Esophagus mucosa (tissue), 1 donor: ENCODE results near the gene PRKRIP1. TPM values are rescaled to one million over a fixed set of nuclear protein-coding genes. Genes with fewer than 3 reads are reported as not detected.
"Not testable (repeated sequence)": the region's sequence is repeated elsewhere in the genome, so short reads cannot be mapped to it uniquely, and the experiment has no call there.

Experiments
- ATAC-seq: fragments of 200-7000 bp; cut with Tn5 transposase; one replicate; pipeline ENCODE4 v1.9.1; 2020
- total RNA-seq: library from RNA; stranded (reverse); gene quantifications from one replicate; pipeline ENCODE4 v1.2.4, GENCODE V29; 2023
- donor health status: DM: yes; HTN: yes; CAD: no.

Gene PRKRIP1
- total RNA-seq, 1 donor from 2014 or later, result 9.6 TPM

DNA sequence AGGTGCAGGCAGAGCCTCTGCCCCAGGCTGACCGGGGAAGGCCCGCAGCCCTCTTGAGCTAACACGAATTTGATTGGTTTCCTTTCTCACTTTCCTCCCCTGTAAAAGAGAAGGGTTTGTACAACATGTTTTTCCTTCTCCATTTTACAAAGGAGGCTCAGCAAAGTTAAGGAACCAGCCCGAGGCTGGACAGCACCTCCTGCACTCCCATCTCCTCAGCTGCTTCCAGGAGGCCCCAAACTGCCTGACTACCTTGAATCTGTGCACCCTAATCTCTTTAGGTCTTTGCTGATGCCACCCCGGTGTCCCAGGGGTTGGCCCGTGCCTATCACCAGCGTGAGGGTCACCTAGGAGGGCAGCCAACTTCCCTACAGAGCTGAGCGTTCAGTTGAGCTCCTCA, 64.3 kb downstream of the PRKRIP1 start:
- ATAC-seq, result no peak

DNA sequence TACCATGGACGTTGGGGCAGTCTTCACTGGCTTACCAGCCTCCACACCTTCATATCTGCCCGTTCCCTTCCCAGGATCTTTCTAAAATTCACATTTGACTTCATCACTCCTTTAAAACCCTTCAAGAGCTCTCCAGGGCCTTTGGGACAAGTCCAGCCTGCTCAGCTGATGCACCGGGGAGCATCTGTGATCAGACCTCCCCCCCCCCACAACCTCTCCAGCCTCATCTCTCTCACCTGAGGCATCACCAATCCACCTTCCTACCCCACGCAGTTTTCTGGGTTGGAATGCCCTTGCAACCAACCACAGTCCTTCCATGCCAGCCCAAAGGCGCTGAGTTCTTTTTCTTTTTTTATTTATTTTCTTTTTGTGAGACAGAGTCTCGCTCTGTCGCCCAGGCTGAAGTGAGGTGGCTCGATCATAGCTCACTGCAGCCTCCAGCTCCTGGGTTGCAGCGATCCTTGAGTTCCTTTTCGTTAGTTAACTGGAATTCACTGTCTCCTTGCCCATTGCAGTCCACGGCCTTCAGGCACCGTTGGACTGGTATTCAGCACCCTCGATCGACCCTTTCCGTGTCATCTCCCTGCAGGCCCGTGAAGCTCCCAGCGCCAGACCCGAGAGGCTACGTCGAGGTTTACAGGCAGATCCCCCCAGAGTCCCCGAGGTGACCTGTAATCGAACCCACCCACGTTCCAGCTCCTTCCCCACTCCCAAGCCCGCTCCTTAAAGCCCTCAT, 67.8 kb downstream of the PRKRIP1 start:
- ATAC-seq, result peak; percentile 1

DNA sequence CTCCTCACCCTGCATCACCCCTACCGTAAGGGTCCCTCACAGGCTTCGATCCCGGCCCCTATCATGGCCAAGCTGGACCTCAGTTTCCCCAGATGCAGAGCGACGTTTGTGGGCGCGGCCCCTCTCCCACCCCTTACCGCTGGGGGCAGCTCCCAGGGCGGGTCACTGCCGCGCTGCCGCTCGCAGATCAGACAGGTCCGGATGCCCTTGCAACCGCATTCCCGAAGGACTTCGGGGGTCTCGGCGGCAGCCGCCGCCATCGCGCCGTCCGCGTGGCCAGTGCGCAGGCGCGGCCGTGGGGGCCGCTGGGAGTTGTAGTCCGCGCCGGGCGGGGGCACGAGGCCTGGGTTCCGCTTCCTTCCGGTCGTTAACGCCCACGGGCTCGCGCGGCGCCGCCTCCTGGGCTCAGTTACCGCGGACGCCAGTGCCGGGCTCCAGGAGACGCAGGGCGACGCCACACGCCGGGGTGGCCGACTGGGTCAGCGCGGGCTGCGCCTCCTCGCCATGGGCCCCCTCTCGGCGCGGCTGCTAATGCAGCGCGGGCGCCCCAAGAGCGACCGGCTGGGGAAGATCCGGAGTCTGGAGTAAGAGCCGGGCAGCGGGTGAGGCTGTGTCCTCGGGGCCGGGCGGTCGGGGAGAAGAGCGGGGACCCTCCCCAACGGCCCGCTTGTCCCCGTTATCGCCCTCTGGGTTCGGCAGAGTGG, 68.6 kb downstream of the PRKRIP1 start, which contains the start of the genes ALKBH4 and LRWD1:
Gene ALKBH4 (minus strand): TSS at position 287 of the 704 bp plus-strand sequence. CDS start 27 bp downstream, at position 260.
Gene LRWD1 (plus strand): TSS at position 408 of the 704 bp plus-strand sequence. CDS start 97 bp downstream, at position 505.
- ATAC-seq, result peak; percentile 94

DNA sequence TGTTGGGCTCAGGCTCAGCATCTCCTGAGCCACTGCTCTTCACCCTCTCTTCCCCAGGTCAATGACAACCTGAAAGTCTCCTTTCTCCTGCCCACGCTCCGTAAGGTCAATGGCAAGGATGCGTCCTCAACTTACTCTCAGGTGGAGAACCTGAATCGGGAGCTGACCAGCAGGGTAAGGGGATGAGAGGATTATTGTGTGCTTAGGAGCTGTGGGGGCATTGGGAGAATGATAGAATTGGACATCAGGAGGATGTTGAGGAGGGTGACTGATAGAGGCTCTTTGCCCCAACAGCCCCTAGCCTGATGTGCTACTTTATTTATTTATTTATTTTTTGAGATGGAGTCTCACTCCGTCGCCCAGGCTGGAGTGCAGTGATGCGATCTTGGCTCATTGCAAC, 69.9 kb downstream of the PRKRIP1 start:
- no peak for ATAC-seq

DNA sequence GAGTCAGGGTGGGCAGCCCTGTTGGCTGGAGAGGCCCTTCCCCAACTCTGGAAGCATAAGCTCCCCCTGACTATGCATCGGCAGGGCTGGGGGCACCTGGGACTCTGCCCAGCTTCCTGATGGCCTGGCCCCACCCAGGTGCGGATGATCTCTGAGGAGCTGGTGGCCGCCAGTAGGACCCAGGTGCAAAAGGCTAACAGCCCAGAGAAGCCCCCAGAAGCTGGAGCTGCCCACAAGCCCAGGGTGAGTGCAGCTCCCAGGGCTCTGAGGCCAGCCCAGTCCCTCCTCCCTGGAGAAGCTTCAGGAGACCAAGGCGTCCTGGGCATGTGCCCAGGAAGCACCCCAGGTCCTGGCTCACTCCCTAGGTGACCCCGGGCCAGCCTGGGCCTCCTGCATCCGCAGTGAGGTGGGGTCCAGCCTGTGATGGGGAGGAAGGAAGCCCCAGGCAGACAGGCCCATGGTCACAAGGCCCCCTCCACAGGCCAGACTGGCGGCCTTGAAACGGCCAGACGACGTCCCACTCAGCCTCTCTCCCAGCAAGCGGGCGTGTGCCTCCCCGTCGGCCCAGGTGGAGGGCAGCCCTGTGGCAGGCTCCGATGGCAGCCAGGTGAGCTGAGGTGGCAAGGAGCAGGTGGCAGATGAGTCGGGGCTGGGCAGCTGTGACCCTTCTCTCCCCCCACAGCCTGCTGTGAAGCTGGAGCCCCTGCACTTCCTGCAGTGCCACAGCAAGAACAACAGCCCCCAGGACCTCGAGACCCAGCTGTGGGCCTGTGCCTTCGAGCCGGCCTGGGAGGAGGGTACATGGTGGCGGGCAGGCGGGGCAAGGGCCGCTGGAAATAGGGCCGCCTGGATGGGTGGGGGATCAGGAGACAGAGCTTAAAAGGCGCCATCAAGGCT, 71.7 kb downstream of the PRKRIP1 start:
- no peak for ATAC-seq

DNA sequence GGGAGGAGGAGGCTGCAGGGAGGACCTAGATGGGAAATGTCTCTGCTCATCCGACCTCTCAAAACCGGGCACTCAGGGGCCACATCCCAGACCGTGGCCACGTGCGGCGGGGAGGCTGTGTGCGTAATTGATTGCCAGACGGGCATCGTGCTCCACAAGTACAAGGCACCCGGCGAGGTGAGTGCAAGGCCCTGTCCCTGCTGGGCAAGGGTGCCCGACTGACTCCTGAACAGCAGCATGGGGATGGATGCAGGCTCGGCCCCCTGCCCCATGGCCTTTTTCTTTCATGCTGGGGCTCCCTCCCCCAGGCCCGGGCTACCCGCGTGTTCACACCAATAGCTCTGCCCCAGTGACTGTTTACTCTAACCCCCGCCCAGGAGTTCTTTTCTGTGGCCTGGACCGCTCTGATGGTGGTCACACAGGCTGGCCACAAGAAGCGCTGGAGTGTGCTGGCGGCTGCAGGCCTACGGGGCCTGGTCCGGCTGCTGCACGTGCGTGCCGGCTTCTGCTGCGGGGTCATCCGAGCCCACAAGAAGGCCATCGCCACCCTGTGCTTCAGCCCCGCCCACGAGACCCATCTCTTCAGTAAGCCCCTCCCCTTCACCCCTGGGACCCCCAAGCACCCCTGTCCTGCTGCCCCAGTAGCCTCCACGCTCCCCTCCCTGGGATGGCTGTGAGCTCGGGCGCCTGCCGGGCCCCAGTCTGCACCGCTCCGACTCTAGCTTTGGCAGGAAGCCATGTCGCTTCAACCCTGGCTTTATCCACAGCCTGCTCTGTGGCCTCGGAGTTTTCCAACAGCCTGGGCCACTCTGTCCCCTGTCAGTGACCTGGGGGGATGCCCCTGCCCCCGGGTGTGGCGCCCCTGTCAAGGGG, 72.6 kb downstream of the PRKRIP1 start:
- ATAC-seq, result no peak

DNA sequence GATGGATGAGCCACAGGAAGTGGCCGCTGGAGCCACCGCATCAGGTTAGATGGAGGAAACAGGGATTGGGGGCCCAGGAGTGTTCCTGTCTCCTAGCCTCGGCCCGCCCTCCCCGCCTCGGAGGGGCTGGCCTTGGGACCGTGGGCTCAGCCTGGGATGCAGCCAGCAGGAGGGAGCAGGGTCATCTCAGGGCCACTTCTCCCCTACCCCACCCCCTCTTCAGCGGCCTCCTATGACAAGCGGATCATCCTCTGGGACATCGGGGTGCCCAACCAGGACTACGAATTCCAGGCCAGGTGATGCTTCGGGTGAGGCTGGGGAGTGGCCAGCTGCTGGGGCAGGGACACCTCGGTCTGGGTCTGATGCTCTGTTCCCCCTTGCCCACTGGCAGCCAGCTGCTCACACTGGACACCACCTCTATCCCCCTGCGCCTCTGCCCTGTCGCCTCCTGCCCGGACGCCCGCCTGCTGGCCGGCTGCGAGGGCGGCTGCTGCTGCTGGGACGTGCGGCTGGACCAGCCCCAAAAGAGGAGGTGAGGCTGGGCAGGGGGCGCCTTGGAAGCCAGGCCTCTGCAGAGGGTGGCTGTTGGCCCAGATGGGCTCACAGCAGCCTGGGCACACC, 73.3 kb downstream of the PRKRIP1 start:
- no peak for ATAC-seq

DNA sequence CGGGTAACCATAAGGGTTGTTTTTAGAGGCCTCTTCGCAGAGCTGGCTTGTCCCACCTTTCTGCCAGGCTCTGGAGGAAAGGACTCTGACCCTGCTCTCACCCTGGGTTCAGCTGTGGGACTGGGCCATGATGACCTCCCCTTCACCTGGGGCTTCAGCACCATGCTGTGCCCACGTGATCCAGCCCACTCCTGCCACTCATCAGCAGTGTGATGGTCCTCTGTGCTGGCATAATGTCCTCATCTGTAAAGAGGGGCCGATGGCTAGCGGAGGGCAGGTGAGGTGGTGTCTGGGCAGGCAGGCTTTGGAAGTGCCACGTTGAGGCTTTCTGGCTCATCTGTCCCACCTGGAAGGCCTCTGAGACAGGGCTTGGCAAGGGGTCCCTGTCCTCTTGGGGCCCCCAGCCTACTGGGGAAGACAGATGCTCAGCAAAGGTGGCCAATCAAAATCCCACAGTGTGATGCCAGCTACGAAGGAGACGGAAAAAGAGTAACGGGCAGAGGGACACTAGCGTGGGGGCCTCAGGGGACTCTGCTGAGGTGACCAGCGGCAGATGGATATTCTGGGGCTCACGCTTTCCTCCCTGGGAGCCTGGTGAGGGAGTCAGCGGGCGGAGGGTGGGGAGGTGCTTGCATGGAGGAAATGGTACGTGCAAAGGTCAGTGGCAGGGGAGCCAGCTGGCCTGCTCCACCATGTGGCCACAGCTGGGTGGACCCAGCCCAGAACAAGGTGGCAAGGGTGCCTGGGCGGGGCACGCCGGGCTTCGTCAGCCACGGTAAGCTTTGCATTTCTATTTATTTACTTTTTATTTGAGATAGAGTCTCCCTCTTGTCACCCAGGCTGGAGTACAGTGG, 74.0 kb downstream of the PRKRIP1 start:
- ATAC-seq, result no peak

DNA sequence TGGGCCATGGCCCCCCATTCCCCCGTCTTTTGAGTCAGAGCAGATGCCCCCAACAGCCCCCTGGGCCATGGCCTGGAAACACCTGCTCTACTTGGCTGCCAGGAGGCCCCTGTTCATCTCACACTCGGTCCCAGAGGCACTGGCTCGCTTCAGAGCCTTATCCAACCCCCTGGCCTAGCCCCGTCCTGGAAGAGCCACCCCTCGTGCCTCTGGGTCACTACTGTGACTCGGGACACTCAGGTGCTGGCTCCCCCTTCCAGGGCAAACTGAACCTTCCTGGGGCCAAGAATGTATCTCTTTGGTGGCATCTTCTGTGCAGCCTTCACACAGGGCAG, 75.6 kb downstream of the PRKRIP1 start:
- no peak for ATAC-seq

DNA sequence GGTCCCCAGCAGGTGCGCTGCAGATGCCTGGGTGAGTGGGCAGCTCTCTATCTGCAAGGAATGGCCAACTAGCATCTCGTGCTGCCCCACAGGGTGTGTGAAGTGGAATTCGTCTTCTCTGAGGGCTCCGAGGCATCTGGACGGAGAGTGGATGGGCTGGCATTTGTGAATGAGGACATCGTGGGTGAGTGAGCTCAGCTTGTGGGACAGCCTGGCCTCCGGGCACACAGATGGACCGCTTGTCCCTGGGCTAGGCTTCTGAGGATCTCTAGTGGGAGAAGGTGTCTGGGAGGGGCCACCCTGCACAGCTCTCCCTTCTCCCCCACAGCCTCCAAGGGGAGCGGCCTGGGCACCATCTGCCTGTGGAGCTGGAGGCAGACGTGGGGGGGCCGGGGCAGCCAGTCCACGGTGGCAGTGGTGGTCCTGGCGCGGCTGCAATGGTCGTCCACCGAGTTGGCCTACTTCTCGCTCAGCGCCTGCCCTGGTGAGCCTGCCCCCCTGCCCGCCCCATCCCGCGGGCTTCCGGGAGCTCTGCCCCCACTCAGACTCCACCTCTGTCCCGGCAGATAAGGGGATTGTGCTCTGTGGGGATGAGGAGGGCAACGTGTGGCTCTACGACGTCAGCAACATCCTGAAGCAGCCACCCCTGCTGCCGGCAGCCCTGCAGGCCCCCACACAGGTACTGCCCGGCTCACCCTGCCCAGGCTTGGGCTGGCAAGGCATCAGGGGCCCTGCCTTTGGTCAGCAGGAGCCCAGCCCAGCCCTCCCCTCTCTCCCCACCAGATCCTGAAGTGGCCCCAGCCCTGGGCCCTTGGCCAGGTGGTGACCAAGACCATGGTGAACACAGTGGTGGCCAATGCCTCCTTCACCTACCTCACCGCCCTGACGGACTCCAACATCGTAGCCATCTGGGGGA, 76.2 kb downstream of the PRKRIP1 start:
- ATAC-seq, result no peak

DNA sequence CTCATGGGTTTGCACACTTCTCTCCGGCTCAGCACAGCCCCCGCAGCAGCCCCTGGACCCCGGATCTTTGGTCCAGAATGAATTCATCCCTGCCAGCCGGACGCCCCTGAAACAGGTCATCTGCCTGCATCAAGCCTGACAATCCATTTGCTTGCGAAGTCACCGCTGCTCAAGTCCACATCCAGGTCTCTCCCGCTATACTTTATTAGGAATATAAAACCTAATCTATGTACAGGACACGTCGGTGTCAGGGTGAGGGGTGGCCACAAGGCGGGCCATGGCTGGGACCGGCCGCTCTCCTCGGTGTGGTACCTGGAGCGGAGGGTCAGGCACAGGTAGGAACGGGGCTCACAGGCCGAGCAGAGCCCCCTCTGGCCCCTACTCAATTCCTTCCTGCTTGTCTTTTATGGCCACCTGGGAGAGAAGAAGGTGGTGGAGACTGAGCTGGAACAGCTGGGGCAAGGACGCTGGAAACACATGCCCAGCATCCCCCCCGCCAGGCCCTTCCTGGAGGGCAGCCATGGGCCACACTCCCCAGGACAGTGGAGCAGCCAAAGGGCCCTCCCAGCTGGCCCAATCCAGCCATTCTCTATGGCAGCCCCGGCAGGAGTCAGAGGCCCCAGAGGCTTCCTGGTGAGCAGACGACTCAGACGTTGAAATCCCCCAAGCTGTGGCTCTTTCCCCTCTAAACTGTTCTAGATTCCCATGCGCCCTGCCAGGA, 77.3 kb downstream of the PRKRIP1 start:
- ATAC-seq, result no peak

DNA sequence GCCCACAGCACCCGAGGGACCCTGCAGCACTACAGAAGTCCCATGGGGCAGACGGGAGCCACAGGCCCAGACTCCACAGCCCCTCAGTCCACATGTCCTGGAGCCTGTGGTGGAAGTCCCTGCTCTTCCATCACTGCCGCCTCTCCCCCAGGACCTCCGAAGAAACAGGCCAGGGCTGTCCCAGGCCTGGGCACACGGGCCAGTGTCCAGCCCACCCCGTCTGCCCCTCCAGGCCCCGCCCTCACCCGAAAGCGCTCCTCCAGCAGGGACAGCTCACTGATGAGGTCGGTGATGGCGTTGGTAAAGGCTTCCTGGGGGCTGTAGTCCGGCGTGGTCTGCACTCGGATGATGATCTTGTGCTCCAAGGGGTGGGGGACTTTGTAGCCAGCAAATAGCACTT, 78.0 kb downstream of the PRKRIP1 start:
- ATAC-seq, result not testable (repeated sequence)

DNA sequence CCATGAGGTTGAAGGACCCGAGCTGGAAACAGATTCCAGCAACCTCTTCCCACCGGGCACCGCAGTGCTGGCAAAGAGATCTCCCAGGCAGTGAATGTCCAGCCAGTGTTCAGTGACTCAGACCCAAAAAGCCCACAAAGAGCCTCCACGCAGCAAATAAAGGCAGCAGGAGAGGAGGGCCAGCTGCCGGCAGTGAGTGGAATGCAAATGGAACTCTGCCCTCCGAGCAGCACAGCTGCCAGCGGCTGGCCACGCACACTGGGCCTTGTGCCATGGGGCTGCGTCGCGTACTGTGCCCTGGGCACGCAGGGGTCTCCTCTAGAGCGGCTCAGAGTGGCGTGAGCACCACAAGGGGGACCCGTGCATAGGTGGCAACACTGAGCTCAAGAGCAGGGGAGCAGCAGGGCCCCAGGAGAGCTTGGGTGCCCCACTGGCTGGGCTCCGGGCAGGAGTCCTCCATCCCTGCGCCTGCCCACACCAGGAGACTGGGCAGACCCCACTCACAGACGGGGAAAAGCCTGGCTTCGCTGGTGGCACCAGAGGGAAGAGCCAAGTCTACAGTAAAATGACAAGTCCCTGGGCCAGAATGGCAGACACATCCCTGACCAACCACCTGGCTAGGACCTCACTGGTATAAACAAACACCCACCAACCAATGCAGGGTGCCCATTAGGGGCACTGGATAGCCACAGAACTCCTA, 78.7 kb downstream of the PRKRIP1 start:
- ATAC-seq, result not testable (repeated sequence)

Other genes with a start within 250 kb of the PRKRIP1 start
- gene SH2B2, start 109.5 kb upstream of the PRKRIP1 start, total RNA-seq, result 1.1 TPM
- not detected for gene SPDYE6, start 39.9 kb upstream of the PRKRIP1 start, total RNA-seq
- 3.1 TPM for gene ORAI2, start 37.2 kb downstream of the PRKRIP1 start, total RNA-seq
- 5.7 TPM for gene ALKBH4, start 68.5 kb downstream of the PRKRIP1 start, total RNA-seq
- 8.7 TPM for gene LRWD1, start 68.6 kb downstream of the PRKRIP1 start, total RNA-seq
- gene POLR2J, start 82.6 kb downstream of the PRKRIP1 start, total RNA-seq, result 38.5 TPM
- gene RASA4B, start 121.4 kb downstream of the PRKRIP1 start, total RNA-seq, result 2.8 TPM
- 88.8 TPM for gene UPK3BL2, start 147.3 kb downstream of the PRKRIP1 start, total RNA-seq
- gene SPDYE2, start 154.9 kb downstream of the PRKRIP1 start, total RNA-seq, result not detected
- 13.8 TPM for gene POLR2J3, start 176.2 kb downstream of the PRKRIP1 start, total RNA-seq
- gene RASA4, start 220.4 kb downstream of the PRKRIP1 start, total RNA-seq, result 13.2 TPM
- 304 TPM for gene UPK3BL1, start 246.4 kb downstream of the PRKRIP1 start, total RNA-seq